Measurements from ENCODE around the gene ULK4.
"Not testable (repeated sequence)": the region's sequence is repeated elsewhere in the genome, so short reads cannot be mapped to it uniquely, and the experiment has no call there.

DNA sequence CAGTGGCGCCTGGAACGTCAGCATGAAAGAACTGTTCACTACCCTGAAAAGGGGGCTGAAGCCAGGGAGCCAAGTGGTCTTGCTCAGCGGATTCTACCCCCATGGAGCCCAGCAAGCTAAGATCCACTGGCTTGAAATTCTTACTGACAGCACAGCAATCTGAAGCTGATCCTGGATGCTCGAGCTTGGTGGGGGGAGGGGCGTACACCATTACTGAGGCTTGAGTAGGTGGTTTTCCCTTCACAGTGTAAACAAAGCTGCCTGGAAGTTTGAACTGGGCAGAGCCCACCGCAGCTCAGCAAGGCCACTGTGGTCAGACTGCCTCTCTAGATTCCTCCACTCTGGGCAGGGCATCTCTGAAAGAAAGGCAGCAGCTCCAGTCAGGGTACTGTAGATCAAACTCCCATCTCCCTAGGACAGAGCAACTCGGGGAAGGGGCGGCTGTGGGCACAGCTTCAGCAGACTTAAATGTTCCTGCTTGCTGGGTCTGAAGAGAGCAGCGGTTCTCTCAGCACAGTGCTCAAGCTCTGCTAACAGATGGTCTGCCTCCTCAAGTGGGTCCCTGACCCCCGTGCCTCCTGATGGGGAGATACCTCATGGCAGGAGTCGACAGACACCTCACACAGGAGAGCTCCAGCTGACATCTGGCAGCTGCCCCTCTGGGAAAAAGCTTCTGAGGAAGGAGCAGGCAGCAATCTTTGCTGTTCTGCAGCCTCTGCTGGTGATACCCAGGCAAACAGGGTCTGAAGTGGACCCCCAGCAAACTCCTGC lies 591.0 kb downstream of the ULK4 start:
- TF ChIP-seq, protein P1, sequence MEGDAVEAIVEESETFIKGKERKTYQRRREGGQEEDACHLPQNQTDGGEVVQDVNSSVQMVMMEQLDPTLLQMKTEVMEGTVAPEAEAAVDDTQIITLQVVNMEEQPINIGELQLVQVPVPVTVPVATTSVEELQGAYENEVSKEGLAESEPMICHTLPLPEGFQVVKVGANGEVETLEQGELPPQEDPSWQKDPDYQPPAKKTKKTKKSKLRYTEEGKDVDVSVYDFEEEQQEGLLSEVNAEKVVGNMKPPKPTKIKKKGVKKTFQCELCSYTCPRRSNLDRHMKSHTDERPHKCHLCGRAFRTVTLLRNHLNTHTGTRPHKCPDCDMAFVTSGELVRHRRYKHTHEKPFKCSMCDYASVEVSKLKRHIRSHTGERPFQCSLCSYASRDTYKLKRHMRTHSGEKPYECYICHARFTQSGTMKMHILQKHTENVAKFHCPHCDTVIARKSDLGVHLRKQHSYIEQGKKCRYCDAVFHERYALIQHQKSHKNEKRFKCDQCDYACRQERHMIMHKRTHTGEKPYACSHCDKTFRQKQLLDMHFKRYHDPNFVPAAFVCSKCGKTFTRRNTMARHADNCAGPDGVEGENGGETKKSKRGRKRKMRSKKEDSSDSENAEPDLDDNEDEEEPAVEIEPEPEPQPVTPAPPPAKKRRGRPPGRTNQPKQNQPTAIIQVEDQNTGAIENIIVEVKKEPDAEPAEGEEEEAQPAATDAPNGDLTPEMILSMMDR (IDR thresholded peaks at IDR 0.05): not testable (repeated sequence)
- TF ChIP-seq POLR2A (IDR thresholded peaks at IDR 0.05): not testable (repeated sequence)

All from lower leg skin (tissue), 3 donors.